Prostate gland (tissue), 2 donors: ENCODE data around the gene FKBP15.
"Not testable (repeated sequence)": the region's sequence is repeated elsewhere in the genome, so short reads cannot be mapped to it uniquely, and the experiment has no call there.

ENCODE experiments used
- CTCF ChIP-seq, 4 experiments: fragments of 200-600 bp in 2 of 4; fragments of 450-650 bp in 2 of 4; sonication (generic) in 2 of 4; IDR thresholded peaks; 1 replicate in 3 of 4; 2 replicates in 1 of 4; pipeline ENCODE4 v1.5.1; 2016 to 2019; ENCODE audit warnings: antibody characterized with exemption in 4 of 4, mild to moderate bottlenecking in 2 of 4, moderate library complexity in 2 of 4
- POLR2A ChIP-seq: fragments of 450-650 bp; IDR thresholded peaks from one replicate; pipeline ENCODE4 v1.6.1; 2016; ENCODE audit warnings: antibody characterized with exemption, mild to moderate bottlenecking
- POLR2AphosphoS5 ChIP-seq: sonication (generic); formaldehyde crosslinking; IDR thresholded peaks from one replicate; pipeline ENCODE4 v1.6.1; 2017; ENCODE audit warnings: antibody characterized with exemption

GRCh38 chr9:113149561-113149960, 71.5 kb downstream of the FKBP15 start:
- TF ChIP-seq CTCF (IDR thresholded peaks at IDR 0.05); POLR2A; POLR2AphosphoS5: not testable (repeated sequence)
